Trophoblast cell (in vitro differentiated cells and primary cell): ENCODE data around the gene SLC41A2.

Source experiments
- DNase-seq, 2 donors: peaks; one replicate each; pipeline ENCODE4 v3.0.0-alpha.2; 2016
- H2AFZ ChIP-seq: 2 replicates; pipeline ENCODE4 v1.6.1; 2013; ENCODE audit warnings: low read length, moderate library complexity, mild to moderate bottlenecking; ENCODE audit not compliant: insufficient read depth, poor library complexity
- H2AK5ac ChIP-seq: 2 replicates; pipeline ENCODE4 v1.6.1; 2013; ENCODE audit warnings: mild to moderate bottlenecking, low read length
- H2BK120ac ChIP-seq: 2 replicates; pipeline ENCODE4 v1.6.1; 2013; ENCODE audit warnings: low read length, mild to moderate bottlenecking, moderate library complexity; ENCODE audit not compliant: insufficient read depth, poor library complexity
- H2BK12ac ChIP-seq: 2 replicates; pipeline ENCODE4 v1.6.1; 2013; ENCODE audit warnings: mild to moderate bottlenecking, low read length, moderate library complexity
- H2BK5ac ChIP-seq: 2 replicates; pipeline ENCODE4 v1.6.1; 2013; ENCODE audit warnings: low read length, low read depth, moderate library complexity, mild to moderate bottlenecking; ENCODE audit not compliant: poor library complexity
- H3K14ac ChIP-seq: 2 replicates; pipeline ENCODE4 v1.6.1; 2013; ENCODE audit warnings: mild to moderate bottlenecking, low read length
- H3K18ac ChIP-seq: 2 replicates; pipeline ENCODE4 v1.6.1; 2013; ENCODE audit warnings: mild to moderate bottlenecking, low read length
- H3K23ac ChIP-seq: 2 replicates; pipeline ENCODE4 v1.6.1; 2013; ENCODE audit warnings: low read length
- H3K27ac ChIP-seq: 2 replicates; pipeline ENCODE4 v1.5.1; 2013; ENCODE audit warnings: low read depth, mild to moderate bottlenecking, inconsistent platforms, low read length, moderate library complexity
- H3K27me3 ChIP-seq: 2 replicates; pipeline ENCODE4 v1.6.1; 2013; ENCODE audit warnings: inconsistent platforms, mild to moderate bottlenecking, low read length, moderate library complexity; ENCODE audit not compliant: insufficient read depth
- H3K36me3 ChIP-seq, 2 experiments: 1 replicate in 1 of 2; 2 replicates in 1 of 2; pipeline ENCODE4 v1.6.1; 2013; ENCODE audit warnings: low read length in 2 of 2, mild to moderate bottlenecking in 2 of 2, moderate library complexity in 1 of 2; ENCODE audit not compliant: insufficient read depth in 2 of 2, control insufficient read depth in 1 of 2
- H3K4ac ChIP-seq: 2 replicates; pipeline ENCODE4 v1.6.1; 2013; ENCODE audit warnings: low read depth, mild to moderate bottlenecking, low read length, moderate library complexity
- H3K4me1 ChIP-seq, 2 experiments: 1 replicate in 1 of 2; 2 replicates in 1 of 2; pipeline ENCODE4 v1.6.1; 2013; ENCODE audit warnings: low read length in 2 of 2, mild to moderate bottlenecking in 2 of 2, moderate library complexity in 1 of 2; ENCODE audit not compliant: insufficient read depth in 2 of 2, control insufficient read depth in 1 of 2
- H3K4me2 ChIP-seq: 2 replicates; pipeline ENCODE4 v1.6.1; 2013; ENCODE audit warnings: inconsistent platforms, mild to moderate bottlenecking, low read length, moderate library complexity
- H3K4me3 ChIP-seq: 2 replicates; pipeline ENCODE4 v1.5.1; 2013; ENCODE audit warnings: mild to moderate bottlenecking, low read depth, low read length, inconsistent platforms
- H3K79me1 ChIP-seq: one replicate; pipeline ENCODE4 v1.6.1; 2013; ENCODE audit warnings: low read length
- H3K79me2 ChIP-seq: 2 replicates; pipeline ENCODE4 v1.6.1; 2013; ENCODE audit warnings: low read length, mild to moderate bottlenecking; ENCODE audit not compliant: control insufficient read depth, insufficient read depth, poor library complexity
- H3K9ac ChIP-seq: 2 replicates; pipeline ENCODE4 v1.6.1; 2013; ENCODE audit warnings: mild to moderate bottlenecking, low read length
- H3K9me3 ChIP-seq: 2 replicates; pipeline ENCODE4 v1.6.1; 2013; ENCODE audit warnings: low read depth, mild to moderate bottlenecking, control low read depth, inconsistent platforms, low read length; ENCODE audit not compliant: insufficient read depth
- H4K12ac ChIP-seq: 2 replicates; pipeline ENCODE4 v1.6.1; 2013; ENCODE audit warnings: low read depth, mild to moderate bottlenecking, low read length, moderate library complexity
- H4K8ac ChIP-seq: 2 replicates; pipeline ENCODE4 v1.6.1; 2013; ENCODE audit warnings: low read depth, mild to moderate bottlenecking, low read length, moderate library complexity
- H4K91ac ChIP-seq: one replicate; pipeline ENCODE4 v1.6.1; 2013; ENCODE audit warnings: low read depth, mild to moderate bottlenecking, low read length, moderate library complexity
- WGBS: extraction: QIAGEN DNeasy Blood & Tissue Kit; methylation state at CpG from one replicate; pipeline ENCODE4 v1.1.7; 2013; ENCODE audit warnings: missing lambda C conversion rate; ENCODE audit not compliant: insufficient read length, insufficient coverage; ENCODE audit errors: extremely low coverage; 5-methylcytosine and 5-hydroxymethylcytosine counted together

The SLC41A2 gene

GRCh38 chr12:104909761-104910160 lies 48.3 kb downstream of the SLC41A2 start:
- Histone ChIP-seq H3K79me1 (no peaks in the 10 kb centered on the region), H3K18ac (no peak overlapping the region), H2BK5ac (no peak overlapping the region), H2AK5ac (no peak overlapping the region), H3K4me3 (no peak overlapping the region), H4K8ac (no peak overlapping the region), H4K12ac (no peak overlapping the region), H3K14ac (no peak overlapping the region), H2BK12ac (no peak overlapping the region), H3K23ac (no peak overlapping the region), H3K9me3 (no peaks in the 10 kb centered on the region), H3K27me3 (no peaks in the 10 kb centered on the region), H3K27ac (no peak overlapping the region), H3K4me1 (no peaks in the 10 kb centered on the region), H3K9ac (no peak overlapping the region), H3K36me3 (peaks cover 0 to 2% of the 10 kb centered on the region in 2 experiments), H2BK120ac (no peak overlapping the region), H4K91ac (no peak overlapping the region), H3K79me2 (no peaks in the 10 kb centered on the region), H3K4ac (no peak overlapping the region), H2AFZ (no peak overlapping the region), H3K4me2 (no peak overlapping the region)
- WGBS: no CpG with 5 or more reads among the region's 2 CpGs
- DNase-seq: no peak
